ENCODE results near the gene PDP2. TPM values are rescaled to one million over a fixed set of nuclear protein-coding genes. Genes with fewer than 3 reads are reported as not detected.

Gene PDP2
- total RNA-seq, 1 experiment from 2014 or later = 23.1 TPM

- Histone ChIP-seq H3K27ac (ENCODE audit: insufficient read length, low read depth, low read length) (no peak overlapping the region), H3K79me1 (ENCODE audit: insufficient read depth, low read depth, low read length, poor library complexity, severe bottlenecking) (no peaks in the 10 kb centered on the region), H3K9me3 (ENCODE audit: control insufficient read depth, low read depth, low read length) (no peaks in the 10 kb centered on the region), H2BK12ac (ENCODE audit: insufficient read length, low read depth, low read length) (no peak overlapping the region), H2AFZ (ENCODE audit: low read length) (no peak overlapping the region), H4K91ac (ENCODE audit: insufficient read length, low read depth, low read length) (no peak overlapping the region), H3K4me1 (ENCODE audit: insufficient read depth, low read length) (no peaks in the 10 kb centered on the region), H3K18ac (ENCODE audit: insufficient read length, low read depth, low read length) (no peak overlapping the region), H3K79me2 (ENCODE audit: insufficient read depth, low read length) (no peaks in the 10 kb centered on the region), H4K5ac (ENCODE audit: insufficient read length, low read depth, low read length) (no peak overlapping the region), H2AK5ac (ENCODE audit: insufficient read length, low read length) (no peak overlapping the region), H3T11ph (ENCODE audit: low read length) (no peak overlapping the region), H3K4ac (ENCODE audit: low read depth, low read length) (no peak overlapping the region), H2BK120ac (ENCODE audit: low read depth, low read length, poor library complexity, severe bottlenecking) (no peak overlapping the region), H3K4me2 (ENCODE audit: insufficient read depth, insufficient read length, low read length) (no peak overlapping the region), H3K27me3 (ENCODE audit: insufficient read depth, low read length) (no peaks in the 10 kb centered on the region), H4K8ac (replicated peaks; ENCODE audit: insufficient read length, low read depth, low read length) (no peak overlapping the region), H4K20me1 (ENCODE audit: control insufficient read depth, insufficient read depth, insufficient read length) (no peaks in the 10 kb centered on the region), H3K23me2 (ENCODE audit: insufficient read length, low read depth, low read length, poor library complexity, severe bottlenecking) (peaks cover 2% of the 10 kb centered on the region), H2BK15ac (ENCODE audit: low read depth, low read length) (no peak overlapping the region), H3K9ac (ENCODE audit: extremely low read depth, insufficient read length, low read length) (no peak overlapping the region), H3K14ac (ENCODE audit: insufficient read depth, low read length) (no peak overlapping the region), H3K23ac (ENCODE audit: insufficient read length, low read depth, low read length) (no peak overlapping the region), H2BK20ac (ENCODE audit: low read depth, low read length, poor library complexity, severe bottlenecking) (no peak overlapping the region), H3K56ac (ENCODE audit: insufficient read length, low read depth, low read length) (no peak overlapping the region), H2BK5ac (ENCODE audit: insufficient read length, low read length) (no peak overlapping the region)
- Mint-ChIP-seq H3K4me3 (no peak overlapping the region), H3K9me3 (no peaks in the 10 kb centered on the region), H3K27ac (no peak overlapping the region), H3K27me3 (ENCODE audit: low read depth) (no peaks in the 10 kb centered on the region; the same call in 1 of the 2 replicates), H3K4me1 (peaks cover 2 to 6% of the 10 kb centered on the region in 2 experiments; a peak in 2 of 4 replicates), H3K36me3 (ENCODE audit: insufficient read depth in 1 of 3, low read depth in 3 of 3) (no peaks in the 10 kb centered on the region)
- TF ChIP-seq, protein P1, sequence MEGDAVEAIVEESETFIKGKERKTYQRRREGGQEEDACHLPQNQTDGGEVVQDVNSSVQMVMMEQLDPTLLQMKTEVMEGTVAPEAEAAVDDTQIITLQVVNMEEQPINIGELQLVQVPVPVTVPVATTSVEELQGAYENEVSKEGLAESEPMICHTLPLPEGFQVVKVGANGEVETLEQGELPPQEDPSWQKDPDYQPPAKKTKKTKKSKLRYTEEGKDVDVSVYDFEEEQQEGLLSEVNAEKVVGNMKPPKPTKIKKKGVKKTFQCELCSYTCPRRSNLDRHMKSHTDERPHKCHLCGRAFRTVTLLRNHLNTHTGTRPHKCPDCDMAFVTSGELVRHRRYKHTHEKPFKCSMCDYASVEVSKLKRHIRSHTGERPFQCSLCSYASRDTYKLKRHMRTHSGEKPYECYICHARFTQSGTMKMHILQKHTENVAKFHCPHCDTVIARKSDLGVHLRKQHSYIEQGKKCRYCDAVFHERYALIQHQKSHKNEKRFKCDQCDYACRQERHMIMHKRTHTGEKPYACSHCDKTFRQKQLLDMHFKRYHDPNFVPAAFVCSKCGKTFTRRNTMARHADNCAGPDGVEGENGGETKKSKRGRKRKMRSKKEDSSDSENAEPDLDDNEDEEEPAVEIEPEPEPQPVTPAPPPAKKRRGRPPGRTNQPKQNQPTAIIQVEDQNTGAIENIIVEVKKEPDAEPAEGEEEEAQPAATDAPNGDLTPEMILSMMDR (conservative IDR thresholded peaks at IDR 0.05) = no peak
- no peak for DNase-seq
These were observed 16.6 kb upstream of the PDP2 start for GRCh38 chr16:66863707-66864106.
